Ovary (tissue), 9 donors: ENCODE data around the gene MPZL2. TPM values are rescaled to one million over a fixed set of nuclear protein-coding genes. Genes with fewer than 3 reads are reported as not detected.

Experiments used
- DNase-seq, 5 donors: peaks; one replicate each; pipeline ENCODE4 v3.0.0-alpha.2; 2019 to 2020
- H3K27ac ChIP-seq, 2 donors: fragments of 200-600 bp; one replicate each; pipeline versions ENCODE4 v1.5.1 to v1.8.0; 2019 to 2022
- H3K27me3 ChIP-seq: fragments of 200-600 bp; one replicate; pipeline ENCODE4 v1.8.0; 2022
- H3K36me3 ChIP-seq: fragments of 200-600 bp; sonication (generic); one replicate; pipeline ENCODE4 v1.5.1; 2019
- H3K4me1 ChIP-seq: one replicate; pipeline ENCODE4 v1.8.1; 2013; ENCODE audit warnings: mild to moderate bottlenecking, moderate library complexity; ENCODE audit not compliant: insufficient read depth
- H3K4me3 ChIP-seq: fragments of 200-600 bp; sonication (generic); one replicate; pipeline ENCODE4 v1.5.1; 2017
- H3K9me3 ChIP-seq, 2 donors: fragments of 200-600 bp in 1 of 2; sonication (generic) in 1 of 2; one replicate each; pipeline versions ENCODE4 v1.5.1 to v1.8.1; 2013 to 2019; ENCODE audit warnings: mild to moderate bottlenecking in 1 of 2, moderate library complexity in 1 of 2
- CTCF ChIP-seq, 3 donors: fragments of 450-650 bp in 2 of 3; fragments of 200-600 bp in 1 of 3; IDR thresholded peaks; one replicate each; pipeline versions ENCODE4 v1.5.1 to v1.8.0; 2016 to 2022; ENCODE audit warnings: antibody characterized with exemption in 3 of 3, mild to moderate bottlenecking in 1 of 3
- EP300 ChIP-seq: sonication (generic); formaldehyde crosslinking; IDR thresholded peaks from one replicate; pipeline ENCODE4 v1.6.1; 2017; ENCODE audit warnings: antibody characterized with exemption
- POLR2A ChIP-seq: fragments of 450-650 bp; IDR thresholded peaks from one replicate; pipeline ENCODE4 v1.6.1; 2017; ENCODE audit warnings: antibody characterized with exemption, mild to moderate bottlenecking, moderate library complexity
- WGBS, 3 donors: extraction: QIAGEN DNeasy Blood & Tissue Kit in 1 of 3; methylation state at CpG; one replicate each; pipeline versions ENCODE4 v1.1.5 to v1.1.7; 2013 to 2017; 5-methylcytosine and 5-hydroxymethylcytosine counted together
- intact Hi-C, 4 donors: fragments of 100-400 bp; cut with DNase I; formaldehyde crosslinking; loops; one replicate each; pipeline versions ENCODE4 v1.11.0 to v1.15.1; 2022 to 2023
- polyA plus RNA-seq, 2 donors: library from polyadenylated mRNA; stranded (reverse); fragments of 200-250 nt in 1 of 2; fragments of 350-450 nt in 1 of 2; fragmentation: Illumina TruSeq in 1 of 2; extraction: RNeasy Lipid Tissue Mini Kit (QIAGEN cat#74804) in 1 of 2; gene quantifications; one replicate each; pipeline ENCODE4 v1.2.3, GENCODE V29; 2013 to 2014
- total RNA-seq, 7 donors: library from RNA; depleted of rRNA in 2 of 7; stranded (reverse); fragments of >200 nt in 2 of 7; fragmentation: NEBNext Ultra II Directional in 3 of 7; extraction: Animal tissue kit (Norgen Biotek cat#: 25700) in 3 of 7; gene quantifications; one replicate each; pipeline versions ENCODE4 v1.1.0 to v1.2.4, GENCODE V29; 2016 to 2023
- donor health status: DM: no; HTN: no; CAD: no; lungs with moderate emphysema.
- donor health status: DM: no; HTN: no; CAD: no.
- donor health status: Bipolar disorder and iron deficiency.
- donor health status: DM: yes; HTN: yes; CAD: no.
- donor health status: DM: no; HTN: no; CAD: no.
- donor health status: DM: yes; HTN: yes; CAD: no.

MPZL2 gene
- total and polyA plus RNA-seq, 9 donors = 4.4 to 42.5 (median 9.6) TPM

- WGBS, 3 donors = 69 to 88% (median 70%) methylated on average over 1 of the region's 1 CpG
- DNase-seq = no peak
- Histone ChIP-seq H3K36me3 (no peaks in the 10 kb centered on the region), H3K9me3 (no peaks in the 10 kb centered on the region), H3K4me3 (no peak overlapping the region), H3K27me3 (no peaks in the 10 kb centered on the region), H3K4me1 (no peaks in the 10 kb centered on the region), H3K27ac (no peak overlapping the region)
- TF ChIP-seq CTCF (IDR thresholded peaks at IDR 0.05) = no peak
- no peak for TF ChIP-seq POLR2A
- no peak for TF ChIP-seq EP300
- intact Hi-C loops = no loop called here
Observed at GRCh38 chr11:118287006-118287405, 22.9 kb upstream of the MPZL2 start.

- H3K4me3 ChIP-seq = no peak overlapping the region
- TF ChIP-seq CTCF (IDR thresholded peaks at IDR 0.05) = no peak
- TF ChIP-seq POLR2A = no peak
- no peak for TF ChIP-seq EP300
- no peak overlapping the region for H3K27ac ChIP-seq
- H3K4me1 ChIP-seq = no peaks in the 10 kb centered on the region
- no peaks in the 10 kb centered on the region for H3K36me3 ChIP-seq
- no peaks in the 10 kb centered on the region for H3K27me3 ChIP-seq
- no peaks in the 10 kb centered on the region for H3K9me3 ChIP-seq
- intact Hi-C loops = no loop called here
- no peak for DNase-seq
- 71 to 77% (median 76%) methylated on average over 2 of the region's 2 CpGs for WGBS, 3 donors
Observed at GRCh38 chr11:118286545-118286944, 22.4 kb upstream of the MPZL2 start.

- H3K27ac ChIP-seq = no peak overlapping the region
- TF ChIP-seq EP300 (no peak), CTCF (IDR thresholded peaks at IDR 0.05) (no peak), POLR2A (no peak)
- intact Hi-C loops = no loop called here
- H3K4me3 ChIP-seq = no peak overlapping the region
- WGBS, 3 donors = 43 to 56% (median 52%) methylated on average over 4 of the region's 4 CpGs
- no peaks in the 10 kb centered on the region for H3K9me3 ChIP-seq
- H3K4me1 ChIP-seq = no peaks in the 10 kb centered on the region
- H3K36me3 ChIP-seq = no peaks in the 10 kb centered on the region
- no peak for DNase-seq
- no peaks in the 10 kb centered on the region for H3K27me3 ChIP-seq
Observed at GRCh38 chr11:118283756-118284350, 19.8 kb upstream of the MPZL2 start.

- TF ChIP-seq CTCF (IDR thresholded peaks at IDR 0.05) (no peak), EP300 (no peak), POLR2A (no peak)
- Histone ChIP-seq H3K27me3 (no peaks in the 10 kb centered on the region), H3K4me1 (no peaks in the 10 kb centered on the region), H3K36me3 (no peaks in the 10 kb centered on the region), H3K4me3 (no peak overlapping the region), H3K27ac (no peak overlapping the region), H3K9me3 (no peaks in the 10 kb centered on the region)
- WGBS, 3 donors = 61 to 74% (median 67%) methylated on average over 5 of the region's 5 CpGs
- DNase-seq = no peak
- intact Hi-C loops = no loop called here
Observed at GRCh38 chr11:118283037-118283636, 19.0 kb upstream of the MPZL2 start.
